ENCODE data around the gene CFAP90.

Gene CFAP90

DNA sequence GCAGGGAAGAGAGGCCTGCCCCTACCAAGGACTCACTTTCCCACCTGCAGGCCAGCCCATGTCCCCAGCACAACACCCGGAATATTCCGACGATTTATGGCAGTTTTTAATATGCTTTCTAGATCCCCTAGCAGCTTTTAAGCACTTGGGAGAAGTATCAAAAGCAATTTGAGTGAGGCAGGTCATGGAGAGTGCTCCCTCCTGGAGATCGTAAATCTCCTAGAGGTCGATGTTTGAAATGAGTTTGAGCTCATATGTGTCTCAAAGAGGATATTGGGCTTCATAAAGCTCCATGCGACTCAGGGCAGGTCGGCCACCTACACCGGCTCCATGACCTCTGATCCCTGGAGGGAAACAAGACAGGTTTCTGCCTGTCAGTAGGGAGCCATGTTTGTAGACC lies 27.3 kb downstream of the CFAP90 start:
- no peak for DNase-seq (ENCODE audit: low read depth in 3 of 3)

DNA sequence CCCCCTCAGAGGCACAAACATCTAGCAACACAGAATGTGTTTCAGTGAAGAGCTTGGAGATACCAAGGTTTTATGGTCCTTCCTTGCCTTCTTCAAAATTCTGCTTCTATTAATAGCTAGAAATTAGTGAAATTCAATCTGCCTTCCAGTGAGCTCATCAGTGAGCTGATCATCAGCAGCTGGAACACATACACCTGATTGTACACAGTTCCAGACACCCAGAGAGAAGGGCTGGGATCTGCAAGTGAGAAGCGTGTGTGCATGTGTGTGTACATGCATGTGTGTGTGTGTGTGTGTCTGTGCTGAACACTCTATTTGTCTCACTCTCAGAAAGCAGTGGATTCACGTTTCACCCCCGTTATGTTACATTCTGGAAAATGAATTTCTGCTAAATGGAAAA lies 28.5 kb downstream of the CFAP90 start:
- DNase-seq (ENCODE audit: low read depth in 3 of 3), result no peak

DNA sequence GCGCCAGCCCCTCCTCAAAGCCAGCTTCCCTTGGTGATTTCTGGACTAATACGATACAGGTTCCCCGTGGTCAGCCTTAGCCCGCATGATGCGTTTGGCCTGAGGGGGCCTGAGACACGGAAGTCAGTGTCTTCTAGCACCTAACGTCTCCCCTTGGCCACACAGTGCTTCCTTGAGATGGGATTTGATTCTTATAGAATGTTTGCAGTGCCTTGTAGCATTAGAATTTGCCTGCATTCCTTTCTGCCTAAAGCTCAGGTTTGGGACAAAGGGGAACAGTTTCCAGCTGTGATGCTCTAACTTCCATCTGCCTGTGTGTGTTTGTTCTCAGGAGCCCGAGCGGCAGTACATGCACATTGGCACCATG lies 34.4 kb downstream of the CFAP90 start:
- DNase-seq (ENCODE audit: low read depth in 3 of 3), result no peak

DNA sequence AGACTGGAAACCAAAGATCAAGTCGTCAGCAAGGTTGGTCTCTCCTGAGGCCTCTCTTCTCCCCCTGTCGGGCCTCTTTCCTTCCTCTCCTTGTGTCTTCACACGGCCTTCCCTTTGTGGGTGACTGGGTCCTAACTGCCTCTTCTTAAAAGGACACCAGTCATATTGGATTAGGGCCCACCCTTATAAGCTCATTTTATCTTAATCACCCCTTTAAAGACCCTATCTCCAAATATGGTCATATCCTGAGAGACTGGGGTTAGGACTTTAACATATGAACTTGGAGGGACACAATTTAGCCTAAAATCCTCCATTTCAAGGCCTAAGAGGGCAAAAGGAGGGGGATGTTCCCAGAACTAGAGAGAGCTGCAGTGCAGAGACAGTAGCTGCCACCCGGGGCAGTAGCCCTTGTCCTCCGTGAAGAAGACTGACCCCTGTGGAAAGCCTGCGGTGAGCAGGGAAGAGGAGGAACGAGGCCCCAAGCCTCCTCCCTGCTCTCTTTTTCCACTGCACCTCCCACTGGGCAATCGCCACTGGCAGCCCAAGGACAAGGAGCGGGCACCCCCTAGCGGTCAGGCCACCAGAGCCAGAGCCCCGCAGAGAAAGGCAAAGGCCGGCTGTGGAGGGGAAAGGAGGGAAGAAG lies 34.9 kb downstream of the CFAP90 start:
- peak; percentile 22 to 50 (median 29) for DNase-seq (ENCODE audit: low read depth in 3 of 3)

GRCh38 chr5:7814816-7815215 lies 36.1 kb downstream of the CFAP90 start:
- no peak for DNase-seq (ENCODE audit: low read depth in 3 of 3)

GRCh38 chr5:7813576-7813975 lies 37.4 kb downstream of the CFAP90 start:
- DNase-seq (ENCODE audit: low read depth in 3 of 3), result no peak

- no peak for DNase-seq (ENCODE audit: low read depth in 3 of 3)
Measured at GRCh38 chr5:7813007-7813406, 37.9 kb downstream of the CFAP90 start.

GRCh38 chr5:7811715-7812114 lies 39.2 kb downstream of the CFAP90 start:
- DNase-seq (ENCODE audit: low read depth in 3 of 3), result no peak

- DNase-seq (ENCODE audit: low read depth in 3 of 3), result no peak
Measured at GRCh38 chr5:7808998-7809397, 41.9 kb downstream of the CFAP90 start.

GRCh38 chr5:7805379-7805778 lies 45.6 kb downstream of the CFAP90 start:
- DNase-seq (ENCODE audit: low read depth in 3 of 3), result no peak

- no peak for DNase-seq (ENCODE audit: low read depth in 3 of 3)
Measured at GRCh38 chr5:7803937-7804336, 47.0 kb downstream of the CFAP90 start.

DNA sequence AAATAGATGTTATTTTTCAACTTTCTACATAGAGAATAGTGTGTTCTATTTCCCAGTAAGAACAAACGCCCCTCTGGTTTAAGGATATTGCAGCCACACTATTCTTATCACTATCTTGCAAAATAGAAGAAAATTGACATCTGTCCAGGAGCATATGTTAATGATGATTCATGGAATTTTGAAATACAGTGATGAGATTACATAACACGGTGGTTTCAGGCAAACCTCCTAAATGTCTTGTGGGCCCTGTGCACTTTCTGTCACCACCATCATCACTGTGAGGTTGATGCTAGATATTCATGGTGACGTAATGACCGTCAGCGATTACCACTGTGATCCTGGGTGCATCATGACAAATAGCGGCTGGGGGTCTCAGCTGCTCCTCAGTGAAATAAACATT lies 48.1 kb downstream of the CFAP90 start:
- DNase-seq (ENCODE audit: low read depth in 3 of 3), result no peak

DNA sequence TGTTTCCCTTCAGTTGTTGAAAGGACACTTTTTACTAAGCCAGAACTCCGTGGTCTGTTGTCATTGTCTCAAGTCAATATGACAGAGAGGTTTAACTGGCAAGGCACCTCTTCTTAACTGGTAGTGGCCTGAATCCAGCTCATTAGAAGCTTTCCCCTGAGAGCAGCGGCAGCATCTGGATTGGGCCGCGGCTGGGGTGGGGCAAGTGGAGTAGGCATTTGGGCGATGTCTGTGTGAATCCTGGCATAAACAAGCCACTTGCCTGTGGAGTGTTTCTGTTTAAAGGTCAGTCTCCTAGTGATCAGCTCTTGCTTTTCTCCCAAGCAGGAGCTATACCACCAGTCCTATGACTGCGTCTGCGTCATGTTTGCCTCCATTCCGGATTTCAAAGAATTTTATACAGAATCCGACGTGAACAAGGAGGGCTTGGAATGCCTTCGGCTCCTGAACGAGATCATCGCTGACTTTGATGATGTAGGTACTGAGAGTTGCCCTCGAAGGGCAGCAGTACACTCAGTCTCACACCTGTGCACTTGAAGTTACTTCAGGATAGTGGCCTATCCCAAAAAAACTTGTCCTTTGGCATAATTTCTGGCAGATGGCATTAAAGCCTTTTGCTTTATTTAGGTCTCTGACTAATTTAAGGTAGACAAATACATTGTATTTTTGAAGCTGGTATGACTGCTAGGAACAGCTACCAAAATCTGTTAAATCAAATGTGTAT lies 48.9 kb downstream of the CFAP90 start:
- DNase-seq (ENCODE audit: low read depth in 3 of 3), result no peak

DNA sequence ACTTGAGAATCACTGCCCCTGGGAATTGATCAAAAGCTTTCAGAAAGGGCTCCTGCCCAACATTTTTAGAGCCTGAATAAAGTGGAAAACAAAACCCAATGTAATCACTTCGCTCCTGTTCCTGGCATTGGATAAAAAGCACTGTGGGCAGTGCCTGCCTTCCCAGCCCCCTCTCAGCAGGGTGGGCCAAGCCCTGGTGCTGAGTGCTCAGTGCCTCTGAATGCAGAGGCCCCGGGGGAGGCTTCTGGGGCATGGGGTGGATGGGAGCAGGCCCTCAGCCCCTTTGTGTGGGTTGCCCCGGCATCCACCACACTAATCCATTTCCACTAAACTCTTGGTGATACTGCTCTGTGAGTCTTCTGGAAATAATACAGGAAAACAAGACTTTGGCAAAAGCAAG lies 55.6 kb downstream of the CFAP90 start:
- no peak for DNase-seq (ENCODE audit: low read depth in 3 of 3)

GRCh38 chr5:7794823-7795222 lies 56.1 kb downstream of the CFAP90 start:
- no peak for DNase-seq (ENCODE audit: low read depth in 3 of 3)

- no peak for DNase-seq (ENCODE audit: low read depth in 3 of 3)
Measured at GRCh38 chr5:7794311-7794710, 56.6 kb downstream of the CFAP90 start.

DNA sequence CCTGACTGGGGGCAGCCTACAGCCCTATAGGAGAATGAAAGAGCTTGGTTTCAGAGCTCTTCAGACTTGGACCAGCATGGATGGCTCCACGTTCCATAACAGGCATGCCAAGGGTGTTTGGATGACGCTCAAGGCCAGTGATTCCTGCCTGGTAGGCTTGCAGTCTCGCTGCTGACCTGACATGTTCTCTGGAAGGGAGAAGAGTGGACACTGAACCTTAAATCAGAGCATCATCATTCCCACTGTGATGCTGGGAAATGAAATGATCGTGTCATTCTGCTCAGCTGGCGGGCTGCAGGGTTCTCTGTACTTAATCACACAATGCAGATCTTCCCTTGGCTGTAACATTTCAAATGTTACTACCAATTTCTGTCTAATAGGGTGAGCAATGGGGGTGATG lies 57.0 kb downstream of the CFAP90 start:
- DNase-seq (ENCODE audit: low read depth in 3 of 3), result no peak

- DNase-seq (ENCODE audit: low read depth in 3 of 3), result no peak
Measured at GRCh38 chr5:7789567-7789966, 61.4 kb downstream of the CFAP90 start.

GRCh38 chr5:7787770-7788169 lies 63.2 kb downstream of the CFAP90 start:
- no peak for DNase-seq (ENCODE audit: low read depth in 3 of 3)

DNA sequence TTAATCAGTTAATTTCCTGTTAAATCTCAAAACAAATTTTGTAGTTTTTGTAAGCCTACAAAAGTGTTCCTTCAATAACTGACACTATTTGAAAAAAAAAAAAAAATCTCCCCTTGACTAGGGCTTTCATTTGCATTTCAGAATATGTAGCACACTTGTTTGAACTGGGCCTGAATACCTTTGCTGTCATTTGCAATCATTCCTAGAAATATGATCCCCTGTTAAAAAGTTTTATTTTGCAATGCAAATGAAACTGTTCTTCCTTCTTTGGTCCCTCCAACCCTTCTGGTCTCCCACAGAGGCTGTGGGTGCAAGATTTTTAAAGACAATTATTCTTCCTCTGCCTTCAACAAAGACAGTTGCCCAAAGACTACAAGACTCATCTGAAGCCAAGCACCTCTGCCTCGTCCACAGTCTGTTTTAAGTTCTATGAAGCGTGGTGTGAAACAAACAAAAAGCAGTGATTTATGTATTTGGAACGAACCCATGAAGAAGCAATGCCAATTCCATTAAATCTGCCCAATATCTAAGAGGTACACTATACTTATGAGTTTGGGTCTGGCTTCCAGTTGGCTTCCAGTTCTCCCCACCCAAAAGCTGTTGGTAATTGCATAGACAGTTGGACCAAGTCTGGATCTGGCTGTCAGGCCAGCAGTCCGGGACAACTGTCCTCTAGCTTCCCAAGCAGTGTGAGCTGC lies 66.1 kb downstream of the CFAP90 start:
- DNase-seq (ENCODE audit: low read depth in 3 of 3), result no peak

- DNase-seq (ENCODE audit: low read depth in 3 of 3), result no peak
Measured at GRCh38 chr5:7781899-7782298, 69.0 kb downstream of the CFAP90 start.
